MM.1S (cell line): ENCODE measurements around the gene GDNF.

Source experiments
- DNase-seq: peaks from one replicate; pipeline ENCODE4 v3.0.0-alpha.2; 2015
- H2AFZ ChIP-seq: fragments of 300-600 bp; sonication (generic); 2 replicates; pipeline ENCODE4 v1.6.0; 2016; ENCODE audit warnings: antibody characterized with exemption, low read length
- H3F3A ChIP-seq: fragments of 300-600 bp; sonication (generic); 2 replicates; pipeline ENCODE4 v1.6.1; 2016; ENCODE audit warnings: mild to moderate bottlenecking, antibody characterized with exemption, low read length, moderate library complexity, mixed read lengths; ENCODE audit not compliant: insufficient read depth
- H3K27ac ChIP-seq: fragments of 300-600 bp; sonication (generic); 2 replicates; pipeline ENCODE4 v1.5.1; 2016; ENCODE audit warnings: mild to moderate bottlenecking, low read length
- H3K27me3 ChIP-seq: fragments of 300-600 bp; sonication (generic); replicated peaks from 2 replicates; pipeline ENCODE4 v1.6.0; 2016; ENCODE audit warnings: low read length; ENCODE audit not compliant: insufficient read depth
- H3K36me3 ChIP-seq: fragments of 300-600 bp; sonication (generic); replicated peaks from 2 replicates; pipeline ENCODE4 v1.6.1; 2016; ENCODE audit warnings: mild to moderate bottlenecking, low read length, mixed read lengths; ENCODE audit not compliant: insufficient read depth
- H3K4me1 ChIP-seq: fragments of 300-600 bp; sonication (generic); 2 replicates; pipeline ENCODE4 v1.6.1; 2016; ENCODE audit warnings: low read length, mixed read lengths
- H3K4me2 ChIP-seq: fragments of 300-600 bp; sonication (generic); 2 replicates; pipeline ENCODE4 v1.6.0; 2016; ENCODE audit warnings: low read depth, low read length
- H3K4me3 ChIP-seq: fragments of 300-600 bp; sonication (generic); 2 replicates; pipeline ENCODE4 v1.5.1; 2016; ENCODE audit warnings: low read length, mixed read lengths
- H3K79me2 ChIP-seq: fragments of 300-600 bp; sonication (generic); 2 replicates; pipeline ENCODE4 v1.6.1; 2016; ENCODE audit warnings: mixed run types, low read length, mixed read lengths
- H3K9ac ChIP-seq: fragments of 300-600 bp; sonication (generic); 2 replicates; pipeline ENCODE4 v1.6.1; 2016; ENCODE audit warnings: low read length, mixed read lengths
- H3K9me2 ChIP-seq: fragments of 300-600 bp; sonication (generic); replicated peaks from 2 replicates; pipeline ENCODE4 v1.6.1; 2016; ENCODE audit warnings: mild to moderate bottlenecking, low read length, mixed read lengths; ENCODE audit not compliant: insufficient read depth
- H3K9me3 ChIP-seq: fragments of 300-600 bp; sonication (generic); replicated peaks from 2 replicates; pipeline ENCODE4 v1.6.1; 2016; ENCODE audit warnings: mild to moderate bottlenecking, low read length, mixed read lengths; ENCODE audit not compliant: insufficient read depth
- H4K20me1 ChIP-seq: fragments of 300-600 bp; sonication (generic); 2 replicates; pipeline ENCODE4 v1.6.1; 2016; ENCODE audit warnings: mild to moderate bottlenecking, low read length, moderate library complexity, mixed read lengths; ENCODE audit not compliant: insufficient read depth
- CTCF ChIP-seq: fragments of 300-600 bp; sonication (generic); IDR thresholded peaks from 2 replicates; pipeline ENCODE4 v1.5.1; 2016; ENCODE audit warnings: antibody characterized with exemption, low read length, mixed read lengths
- EZH2 ChIP-seq: fragments of 300-600 bp; sonication (generic); optimal IDR thresholded peaks from 2 replicates; pipeline ENCODE3; 2017; ENCODE audit warnings: low read depth, mild to moderate bottlenecking, antibody characterized with exemption, low read length, mixed read lengths
- EZH2phosphoT487 ChIP-seq: fragments of 300-600 bp; sonication (generic); IDR thresholded peaks from 2 replicates; pipeline ENCODE4 v1.6.1; 2018; ENCODE audit warnings: antibody characterized with exemption, low read length

The GDNF gene

DNA sequence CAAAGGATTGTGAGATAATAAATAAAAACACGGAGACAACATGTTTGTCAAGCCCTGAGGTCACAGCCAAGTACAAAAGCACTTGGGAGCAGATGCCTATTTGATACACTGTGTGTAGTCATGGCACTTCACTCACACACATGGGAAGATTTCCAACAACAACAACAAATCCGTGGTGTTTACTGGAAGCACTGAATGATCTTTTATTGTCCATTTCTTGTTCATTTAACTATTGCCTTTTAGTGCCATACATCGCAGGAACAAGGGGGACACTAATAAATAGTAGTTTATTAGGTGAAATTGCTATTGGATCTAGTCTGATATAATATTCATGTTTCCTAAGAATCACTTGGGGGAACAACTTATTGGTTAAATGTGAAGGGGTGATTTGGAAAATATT is 20.4 kb upstream of the GDNF start:
- H2AFZ ChIP-seq, result no peak overlapping the region
- H3K27ac ChIP-seq, result no peak overlapping the region
- no peaks in the 10 kb centered on the region for H3K27me3 ChIP-seq
- H3F3A ChIP-seq, result no peaks in the 10 kb centered on the region
- H3K9me2 ChIP-seq, result no peaks in the 10 kb centered on the region
- no peak for DNase-seq
- TF ChIP-seq CTCF (no peak), EZH2phosphoT487 (no peak), EZH2 (no peak)
- H4K20me1 ChIP-seq, result no peaks in the 10 kb centered on the region
- H3K9ac ChIP-seq, result no peak overlapping the region
- H3K36me3 ChIP-seq, result no peaks in the 10 kb centered on the region
- peaks cover 18% of the 10 kb centered on the region; the same call in 1 of the 2 replicates for H3K4me1 ChIP-seq
- H3K9me3 ChIP-seq, result no peaks in the 10 kb centered on the region
- no peaks in the 10 kb centered on the region for H3K79me2 ChIP-seq
- no peak overlapping the region for H3K4me3 ChIP-seq
- H3K4me2 ChIP-seq, result peak overlapping the region; percentile 38; the same call in 1 of the 2 replicates

- Histone ChIP-seq H4K20me1 (no peaks in the 10 kb centered on the region), H3K79me2 (no peaks in the 10 kb centered on the region), H3K9me2 (no peaks in the 10 kb centered on the region), H3K9ac (no peak overlapping the region), H3K4me2 (peak overlapping the region; percentile 38; the same call in 1 of the 2 replicates), H3K4me1 (peaks cover 18% of the 10 kb centered on the region; the same call in 1 of the 2 replicates), H3K27me3 (no peaks in the 10 kb centered on the region), H3F3A (no peaks in the 10 kb centered on the region), H3K9me3 (no peaks in the 10 kb centered on the region), H2AFZ (no peak overlapping the region), H3K27ac (no peak overlapping the region), H3K36me3 (no peaks in the 10 kb centered on the region), H3K4me3 (no peak overlapping the region)
- no peak for TF ChIP-seq EZH2
- no peak for TF ChIP-seq EZH2phosphoT487
- no peak for TF ChIP-seq CTCF
- DNase-seq, result peak; percentile 81
Observed at GRCh38 chr5:37859805-37860204, 20.0 kb upstream of the GDNF start.

DNA sequence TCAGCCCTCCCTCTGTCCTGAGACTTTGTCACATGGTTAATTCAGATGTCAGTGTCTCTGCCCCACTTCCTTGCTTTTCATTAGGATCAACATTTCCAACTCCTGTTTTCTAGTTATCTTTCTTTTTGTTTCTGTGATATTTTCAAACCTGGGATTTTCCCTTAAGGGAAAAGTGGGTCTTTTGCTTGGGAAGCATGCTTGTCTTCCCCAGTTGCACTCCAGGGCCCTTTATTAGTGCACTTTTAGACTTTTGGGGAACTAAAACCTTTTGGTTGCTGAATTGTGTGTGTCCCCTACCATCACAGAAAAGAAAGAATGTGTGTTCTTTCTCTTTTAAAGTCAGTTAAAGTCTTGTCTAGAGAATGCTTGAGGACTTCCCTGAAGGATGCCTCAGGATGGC is 18.4 kb upstream of the GDNF start:
- no peak for TF ChIP-seq EZH2phosphoT487
- no peak for TF ChIP-seq CTCF
- no peak for TF ChIP-seq EZH2
- H3K79me2 ChIP-seq, result no peaks in the 10 kb centered on the region
- H3K4me2 ChIP-seq, result no peak overlapping the region
- H2AFZ ChIP-seq, result no peak overlapping the region
- H3K4me1 ChIP-seq, result peaks cover 18% of the 10 kb centered on the region; the same call in 1 of the 2 replicates
- no peaks in the 10 kb centered on the region for H3K27me3 ChIP-seq
- H3K9me3 ChIP-seq, result no peaks in the 10 kb centered on the region
- no peak overlapping the region for H3K27ac ChIP-seq
- no peaks in the 10 kb centered on the region for H3F3A ChIP-seq
- DNase-seq, result no peak
- H4K20me1 ChIP-seq, result no peaks in the 10 kb centered on the region
- no peaks in the 10 kb centered on the region for H3K9me2 ChIP-seq
- no peak overlapping the region for H3K9ac ChIP-seq
- no peaks in the 10 kb centered on the region for H3K36me3 ChIP-seq
- no peak overlapping the region for H3K4me3 ChIP-seq
